Neuronal stem cell (in vitro differentiated cells): Measurements from ENCODE around the gene MTA3.

ENCODE experiments used
- DNase-seq: peaks from one replicate; pipeline ENCODE4 v3.0.0-alpha.2; 2013; ENCODE audit warnings: low spot score
- H2AFZ ChIP-seq: one replicate; pipeline ENCODE4 v1.6.1; 2013; ENCODE audit warnings: mild to moderate bottlenecking, low read length, inconsistent platforms
- H2AK5ac ChIP-seq: 2 replicates; pipeline ENCODE4 v1.6.1; 2013; ENCODE audit warnings: low read depth, mild to moderate bottlenecking, inconsistent platforms, low read length, moderate library complexity, mixed read lengths
- H2BK120ac ChIP-seq: 2 replicates; pipeline ENCODE4 v1.6.1; 2013; ENCODE audit warnings: low read depth, mild to moderate bottlenecking, inconsistent platforms, low read length, moderate library complexity, mixed read lengths
- H2BK12ac ChIP-seq: one replicate; pipeline ENCODE4 v1.6.1; 2013; ENCODE audit warnings: low read length, inconsistent platforms
- H2BK15ac ChIP-seq: 2 replicates; pipeline ENCODE4 v1.6.1; 2013; ENCODE audit warnings: mild to moderate bottlenecking, low read length, inconsistent platforms, mixed read lengths
- H2BK5ac ChIP-seq: one replicate; pipeline ENCODE4 v1.6.1; 2013; ENCODE audit warnings: inconsistent platforms, mild to moderate bottlenecking, low read length, moderate library complexity
- H3K14ac ChIP-seq: one replicate; pipeline ENCODE4 v1.6.1; 2013; ENCODE audit warnings: low read length, inconsistent platforms
- H3K18ac ChIP-seq: 2 replicates; pipeline ENCODE4 v1.6.1; 2013; ENCODE audit warnings: low read length, inconsistent platforms
- H3K23ac ChIP-seq: 2 replicates; pipeline ENCODE4 v1.6.1; 2013; ENCODE audit warnings: low read depth, mild to moderate bottlenecking, mixed read lengths, low read length, inconsistent platforms; ENCODE audit not compliant: poor library complexity
- H3K27ac ChIP-seq: replicated peaks from 3 replicates; pipeline ENCODE4 v1.5.1; 2013; ENCODE audit warnings: low read length, inconsistent platforms
- H3K27me3 ChIP-seq, 3 experiments: 2 replicates each; pipeline ENCODE4 v1.6.1; 2013; ENCODE audit warnings: low read length in 3 of 3, mild to moderate bottlenecking in 2 of 3, inconsistent platforms in 1 of 3, low read depth in 1 of 3, mixed read lengths in 1 of 3, moderate library complexity in 1 of 3; ENCODE audit not compliant: control insufficient read depth in 3 of 3, insufficient read depth in 3 of 3
- H3K36me3 ChIP-seq, 2 donors: replicated peaks in 1 of 2; 2 replicates each; pipeline ENCODE4 v1.6.1; 2013; ENCODE audit warnings: low read length in 2 of 2; ENCODE audit not compliant: control insufficient read depth in 2 of 2, insufficient read depth in 2 of 2
- H3K4ac ChIP-seq: 2 replicates; pipeline ENCODE4 v1.6.1; 2013; ENCODE audit warnings: inconsistent platforms, mild to moderate bottlenecking, low read length, moderate library complexity
- H3K4me1 ChIP-seq, 2 donors: 1 replicate in 1 of 2; 2 replicates in 1 of 2; pipeline ENCODE4 v1.6.1; 2013; ENCODE audit warnings: low read length in 2 of 2, low read depth in 1 of 2; ENCODE audit not compliant: control insufficient read depth in 2 of 2, insufficient read depth in 1 of 2
- H3K4me2 ChIP-seq: one replicate; pipeline ENCODE4 v1.6.1; 2013; ENCODE audit warnings: mild to moderate bottlenecking, low read length, inconsistent platforms; ENCODE audit not compliant: insufficient read depth, poor library complexity, severe bottlenecking
- H3K4me3 ChIP-seq, 2 donors: 2 replicates each; pipeline ENCODE4 v1.5.1; 2013; ENCODE audit warnings: low read length in 2 of 2, mild to moderate bottlenecking in 2 of 2, inconsistent platforms in 1 of 2, moderate library complexity in 1 of 2
- H3K79me1 ChIP-seq: one replicate; pipeline ENCODE4 v1.6.1; 2013; ENCODE audit warnings: low read depth, mild to moderate bottlenecking, inconsistent platforms, low read length, moderate library complexity
- H3K9ac ChIP-seq: one replicate; pipeline ENCODE4 v1.6.1; 2013; ENCODE audit warnings: mild to moderate bottlenecking, low read depth, low read length, inconsistent platforms; ENCODE audit not compliant: poor library complexity
- H3K9me3 ChIP-seq, 2 donors: replicated peaks in 1 of 2; 2 replicates each; pipeline versions ENCODE3 to v1.6.1; 2013; ENCODE audit warnings: low read length in 2 of 2, mild to moderate bottlenecking in 2 of 2, inconsistent platforms in 1 of 2, low read depth in 1 of 2, mixed read lengths in 1 of 2, moderate library complexity in 1 of 2; ENCODE audit not compliant: control insufficient read depth in 2 of 2, insufficient read depth in 1 of 2
- H4K8ac ChIP-seq: one replicate; pipeline ENCODE4 v1.6.1; 2013; ENCODE audit warnings: low read depth, mild to moderate bottlenecking, inconsistent platforms, low read length, moderate library complexity
- H4K91ac ChIP-seq: one replicate; pipeline ENCODE4 v1.6.1; 2013; ENCODE audit warnings: low read length, low read depth, mild to moderate bottlenecking, inconsistent platforms; ENCODE audit not compliant: poor library complexity
- WGBS, 2 donors: extraction: QIAGEN DNeasy Blood & Tissue Kit; methylation state at CpG; one replicate each; pipeline ENCODE4 v1.1.7; 2013; ENCODE audit warnings: missing lambda C conversion rate in 2 of 2, mixed read lengths in 1 of 2; ENCODE audit not compliant: insufficient read length in 2 of 2, insufficient replicate concordance in 1 of 2; ENCODE audit errors: extremely low coverage in 2 of 2; 5-methylcytosine and 5-hydroxymethylcytosine counted together

The MTA3 gene

DNA sequence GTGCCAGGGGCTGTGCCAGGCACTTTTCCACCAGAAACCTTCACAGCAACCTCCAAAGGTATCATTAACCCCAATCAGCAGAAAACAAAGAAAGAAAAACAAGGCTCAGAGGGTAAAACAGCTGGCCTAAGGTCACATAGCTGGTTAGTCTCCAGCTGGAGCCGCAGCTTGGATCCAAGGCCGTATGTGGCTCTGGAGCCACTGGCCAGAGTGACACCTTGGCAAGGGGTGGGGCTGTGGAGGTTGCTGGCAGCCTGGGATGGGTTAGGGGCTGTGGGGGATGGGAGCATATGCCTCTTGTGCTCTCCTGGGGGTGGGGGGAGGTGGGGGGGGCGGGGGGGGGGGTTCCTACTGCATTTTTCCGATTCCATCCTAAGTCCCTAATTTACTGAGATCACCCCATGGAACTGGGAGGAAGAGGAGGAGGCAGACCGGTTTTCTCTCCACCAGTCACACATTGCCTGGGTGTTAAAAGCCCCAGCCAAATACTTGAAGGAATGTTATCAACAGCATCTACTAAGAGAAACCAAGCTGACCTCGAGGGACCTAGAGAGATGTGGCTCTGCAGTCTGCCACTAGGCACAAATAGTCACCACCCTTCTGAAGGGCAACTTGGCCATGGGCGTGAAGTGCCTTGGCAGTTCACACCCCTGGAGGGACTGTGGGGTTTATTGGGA is 215.9 kb downstream of the MTA3 start:
- Histone ChIP-seq H4K8ac (no peak overlapping the region), H2BK120ac (no peak overlapping the region), H3K4me3 (no peak overlapping the region), H3K27me3 (no peaks in the 10 kb centered on the region), H2BK5ac (no peak overlapping the region), H3K23ac (no peak overlapping the region), H3K18ac (no peak overlapping the region), H3K79me1 (no peaks in the 10 kb centered on the region), H3K36me3 (no peaks in the 10 kb centered on the region), H3K9ac (no peak overlapping the region), H3K4me1 (peaks cover 7 to 10% of the 10 kb centered on the region in 2 donors), H3K4ac (no peak overlapping the region), H2AFZ (no peak overlapping the region), H2BK12ac (no peak overlapping the region), H3K27ac (no peak overlapping the region), H4K91ac (no peak overlapping the region), H3K9me3 (peaks cover 2 to 3% of the 10 kb centered on the region in 2 donors), H2BK15ac (no peak overlapping the region), H2AK5ac (no peak overlapping the region), H3K14ac (no peak overlapping the region), H3K4me2 (no peak overlapping the region)
- no peak for DNase-seq
- WGBS, 2 donors, result no CpG with 5 or more reads among the region's 7 CpGs

DNA sequence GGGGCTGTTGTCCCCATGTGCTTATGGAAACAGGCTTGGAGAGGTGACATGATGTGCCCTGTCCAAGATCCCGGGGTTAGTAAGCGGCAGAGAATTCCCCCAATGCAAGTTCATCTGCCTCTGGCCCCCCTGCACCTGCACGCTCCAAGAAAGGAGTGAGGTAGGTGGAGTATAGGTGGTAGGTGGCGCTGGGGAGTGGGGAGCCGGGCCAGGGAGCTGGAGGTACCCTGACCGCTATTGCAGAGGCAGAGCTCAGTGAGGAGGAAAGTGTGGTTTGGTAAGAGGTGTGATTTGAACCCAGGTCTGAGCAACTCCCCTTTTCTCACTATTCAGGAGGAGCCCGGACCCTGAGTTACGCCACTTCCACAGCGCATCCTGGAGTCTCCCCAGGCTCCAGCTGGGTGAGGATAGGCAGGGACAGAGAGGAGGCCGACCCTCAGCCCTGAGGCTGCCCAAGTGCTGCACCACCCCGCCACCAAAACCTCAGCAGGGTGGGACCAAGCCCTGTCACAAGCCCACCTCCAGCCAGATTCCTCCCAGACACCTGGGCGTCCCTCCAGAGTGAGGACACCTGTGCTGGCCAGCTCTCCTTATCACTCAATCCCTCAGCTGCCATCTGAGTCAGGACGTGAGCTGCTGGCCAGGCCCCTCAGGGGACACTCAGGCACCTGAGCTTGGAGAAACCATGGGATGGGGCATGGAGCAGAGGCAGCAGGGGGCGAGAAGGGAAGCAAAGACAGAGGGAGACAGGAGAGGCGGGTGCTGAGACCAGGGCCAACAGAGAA is 218.3 kb downstream of the MTA3 start:
- H4K8ac ChIP-seq, result no peak overlapping the region
- H3K27me3 ChIP-seq, result peaks cover 0 to 5% (median 0%) of the 10 kb centered on the region in 3 experiments
- peak overlapping the region; percentile 68 for H2BK12ac ChIP-seq
- peak overlapping the region; percentile 88 for H2AFZ ChIP-seq
- H3K4ac ChIP-seq, result no peak overlapping the region
- H3K23ac ChIP-seq, result peak overlapping the region; percentile 86
- H3K79me1 ChIP-seq, result no peaks in the 10 kb centered on the region
- no peaks in the 10 kb centered on the region for H3K9me3 ChIP-seq
- peak overlapping the region; percentile 80 for H2BK15ac ChIP-seq
- no CpG with 5 or more reads among the region's 15 CpGs for WGBS, 2 donors
- no peak overlapping the region for H4K91ac ChIP-seq
- H3K9ac ChIP-seq, result peak overlapping the region; percentile 30
- peak overlapping the region; percentile 95 for H2AK5ac ChIP-seq
- H2BK120ac ChIP-seq, result peak overlapping the region; percentile 56
- peak overlapping the region; percentile 9 for H3K27ac ChIP-seq
- no peak overlapping the region for H3K4me2 ChIP-seq
- peak overlapping the region; percentile 67 for H3K18ac ChIP-seq
- no peaks in the 10 kb centered on the region for H3K36me3 ChIP-seq
- H3K14ac ChIP-seq, result no peak overlapping the region
- peak overlapping the region; percentile 1 for H2BK5ac ChIP-seq
- no peak for DNase-seq
- H3K4me1 ChIP-seq, result peaks cover 7 to 10% of the 10 kb centered on the region in 2 donors
- no peak overlapping the region for H3K4me3 ChIP-seq

DNA sequence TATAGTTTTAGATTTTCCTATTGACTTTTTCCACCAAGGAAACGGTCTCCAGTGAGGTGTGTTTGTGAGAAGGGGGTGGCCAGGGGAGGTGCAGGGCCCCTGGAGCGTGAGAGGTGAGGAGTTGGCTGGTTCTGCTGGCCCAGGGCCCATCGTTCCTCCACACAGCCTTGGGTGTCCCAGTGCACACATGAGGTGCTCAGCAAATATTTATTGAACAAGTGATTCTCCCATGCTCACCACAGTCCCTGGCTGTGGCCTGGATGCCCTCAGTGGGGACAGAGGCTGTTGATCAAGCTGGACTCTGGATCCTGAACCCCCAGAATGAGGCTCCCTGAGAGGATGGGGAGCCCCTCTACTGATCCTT is 219.0 kb downstream of the MTA3 start:
- Histone ChIP-seq H2BK15ac (peak overlapping the region; percentile 80), H4K8ac (no peak overlapping the region), H3K14ac (no peak overlapping the region), H3K4me2 (no peak overlapping the region), H2BK12ac (no peak overlapping the region), H3K79me1 (no peaks in the 10 kb centered on the region), H2BK5ac (no peak overlapping the region), H3K27ac (no peak overlapping the region), H2AFZ (no peak overlapping the region), H3K9me3 (peaks cover 0 to 3% of the 10 kb centered on the region in 2 donors), H3K4me3 (no peak overlapping the region), H2AK5ac (peak overlapping the region; percentile 95), H2BK120ac (no peak overlapping the region), H3K4me1 (peaks cover 7 to 13% of the 10 kb centered on the region in 2 donors), H3K18ac (no peak overlapping the region), H3K23ac (no peak overlapping the region), H3K27me3 (peaks cover 0 to 8% (median 0%) of the 10 kb centered on the region in 3 experiments), H3K36me3 (no peaks in the 10 kb centered on the region), H4K91ac (no peak overlapping the region), H3K9ac (no peak overlapping the region), H3K4ac (no peak overlapping the region)
- no peak for DNase-seq
- no CpG with 5 or more reads among the region's 3 CpGs for WGBS, 2 donors

DNA sequence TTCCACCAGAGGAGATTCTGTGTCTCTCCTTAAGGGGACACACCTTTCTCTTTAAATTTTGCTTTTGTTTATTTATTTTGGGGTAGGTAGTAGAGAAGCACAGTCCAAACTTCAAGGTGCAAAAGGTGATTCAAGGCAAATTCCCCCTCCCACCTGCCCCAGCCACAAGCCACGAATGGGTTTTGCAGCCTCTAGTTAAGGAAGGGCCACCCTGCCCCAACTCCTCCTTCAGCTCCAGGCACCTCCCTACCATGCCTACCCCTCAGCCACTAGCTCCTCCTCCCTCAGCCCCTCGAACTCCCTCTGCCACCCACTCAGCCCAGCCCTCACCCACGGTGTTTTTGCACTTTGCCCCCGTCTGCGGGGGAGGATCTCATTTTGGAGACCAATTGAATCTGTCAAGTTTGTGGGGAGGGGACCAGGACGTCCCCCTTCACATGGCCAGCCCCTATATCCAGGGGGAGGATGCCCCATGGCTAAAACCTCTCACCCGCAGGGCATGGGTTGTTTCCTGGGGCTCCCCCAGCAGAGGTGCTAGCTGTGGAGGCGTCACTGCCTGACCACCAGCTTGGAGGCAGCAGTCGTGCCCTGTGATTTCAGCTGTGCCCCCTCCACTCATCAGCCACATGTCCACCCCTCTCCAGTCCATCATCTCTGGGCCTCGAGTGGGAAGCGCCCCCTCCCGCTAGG is 219.5 kb downstream of the MTA3 start:
- H2BK15ac ChIP-seq, result no peak overlapping the region

More for the DNA sequence above, 219.5 kb downstream of the MTA3 start:
- no peaks in the 10 kb centered on the region for H3K36me3 ChIP-seq
- no peak overlapping the region for H3K18ac ChIP-seq
- no peak overlapping the region for H2BK5ac ChIP-seq
- no peak for DNase-seq
- H3K79me1 ChIP-seq, result no peaks in the 10 kb centered on the region
- H3K9me3 ChIP-seq, result peaks cover 0 to 3% of the 10 kb centered on the region in 2 donors
- peaks cover 0 to 8% (median 0%) of the 10 kb centered on the region in 3 experiments for H3K27me3 ChIP-seq
- no peak overlapping the region for H3K9ac ChIP-seq
- H4K91ac ChIP-seq, result no peak overlapping the region
- peak overlapping the region; percentile 72 for H2AK5ac ChIP-seq
- WGBS, 2 donors, result no CpG with 5 or more reads among the region's 12 CpGs
- no peak overlapping the region for H3K14ac ChIP-seq
- peak overlapping the region; percentile 5 for H3K23ac ChIP-seq
- peaks cover 7 to 13% of the 10 kb centered on the region in 2 donors for H3K4me1 ChIP-seq
- H3K4me3 ChIP-seq, result no peak overlapping the region
- no peak overlapping the region for H3K4me2 ChIP-seq
- no peak overlapping the region for H2BK12ac ChIP-seq
- no peak overlapping the region for H2AFZ ChIP-seq
- no peak overlapping the region for H3K27ac ChIP-seq
- H3K4ac ChIP-seq, result no peak overlapping the region
- H4K8ac ChIP-seq, result no peak overlapping the region
- no peak overlapping the region for H2BK120ac ChIP-seq
